ENCODE results near the gene FBXL13.
"Not testable (repeated sequence)": the region's sequence is repeated elsewhere in the genome, so short reads cannot be mapped to it uniquely, and the experiment has no call there.

The FBXL13 gene

GRCh38 chr7:103031024-103031423, 43.6 kb downstream of the FBXL13 start:
- no peak overlapping the region for H3K4me3 ChIP-seq (ENCODE audit: low read depth, low read length)
- TF ChIP-seq, protein P1, sequence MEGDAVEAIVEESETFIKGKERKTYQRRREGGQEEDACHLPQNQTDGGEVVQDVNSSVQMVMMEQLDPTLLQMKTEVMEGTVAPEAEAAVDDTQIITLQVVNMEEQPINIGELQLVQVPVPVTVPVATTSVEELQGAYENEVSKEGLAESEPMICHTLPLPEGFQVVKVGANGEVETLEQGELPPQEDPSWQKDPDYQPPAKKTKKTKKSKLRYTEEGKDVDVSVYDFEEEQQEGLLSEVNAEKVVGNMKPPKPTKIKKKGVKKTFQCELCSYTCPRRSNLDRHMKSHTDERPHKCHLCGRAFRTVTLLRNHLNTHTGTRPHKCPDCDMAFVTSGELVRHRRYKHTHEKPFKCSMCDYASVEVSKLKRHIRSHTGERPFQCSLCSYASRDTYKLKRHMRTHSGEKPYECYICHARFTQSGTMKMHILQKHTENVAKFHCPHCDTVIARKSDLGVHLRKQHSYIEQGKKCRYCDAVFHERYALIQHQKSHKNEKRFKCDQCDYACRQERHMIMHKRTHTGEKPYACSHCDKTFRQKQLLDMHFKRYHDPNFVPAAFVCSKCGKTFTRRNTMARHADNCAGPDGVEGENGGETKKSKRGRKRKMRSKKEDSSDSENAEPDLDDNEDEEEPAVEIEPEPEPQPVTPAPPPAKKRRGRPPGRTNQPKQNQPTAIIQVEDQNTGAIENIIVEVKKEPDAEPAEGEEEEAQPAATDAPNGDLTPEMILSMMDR (IDR thresholded peaks at IDR 0.05; ENCODE audit: insufficient read depth, low read depth, low read length, missing control alignments) = no peak

GRCh38 chr7:103025341-103025740, 49.3 kb downstream of the FBXL13 start:
- no peak overlapping the region for H3K4me3 ChIP-seq (ENCODE audit: low read depth, low read length)
- TF ChIP-seq, protein P1 (IDR thresholded peaks at IDR 0.05; ENCODE audit: insufficient read depth, low read depth, low read length, missing control alignments) = no peak
- DNase-seq (ENCODE audit: low read depth) = no peak

More at GRCh38 chr7:103031024-103031423, 43.6 kb downstream of the FBXL13 start:
- no peak for DNase-seq (ENCODE audit: low read depth)

DNA sequence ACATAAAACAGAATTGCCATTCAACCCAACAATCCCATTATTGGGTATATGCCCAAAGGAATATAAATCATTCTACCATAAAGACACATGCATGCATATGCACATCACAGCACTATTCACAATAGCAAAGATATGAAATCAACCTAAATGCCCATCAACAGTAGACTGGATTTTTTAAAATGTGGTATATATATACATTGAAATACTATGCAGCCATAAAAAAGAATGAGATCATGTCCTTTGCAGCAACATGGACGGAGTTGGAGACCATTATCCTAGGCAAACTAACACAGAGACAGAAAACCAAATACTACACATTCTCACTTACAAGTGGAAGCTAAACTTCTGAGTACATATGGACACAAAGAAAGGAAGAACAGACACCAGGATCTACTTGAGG, 51.0 kb downstream of the FBXL13 start:
- DNase-seq (ENCODE audit: low read depth); H3K4me3 ChIP-seq (ENCODE audit: low read depth, low read length): not testable (repeated sequence)

GRCh38 chr7:103021490-103021889, 53.1 kb downstream of the FBXL13 start:
- not testable (repeated sequence) for DNase-seq (ENCODE audit: low read depth); H3K4me3 ChIP-seq (ENCODE audit: low read depth, low read length)

- not testable (repeated sequence) for H3K4me3 ChIP-seq (ENCODE audit: low read depth, low read length); DNase-seq (ENCODE audit: low read depth)
These were observed 53.7 kb downstream of the FBXL13 start for GRCh38 chr7:103020876-103021275.

DNA sequence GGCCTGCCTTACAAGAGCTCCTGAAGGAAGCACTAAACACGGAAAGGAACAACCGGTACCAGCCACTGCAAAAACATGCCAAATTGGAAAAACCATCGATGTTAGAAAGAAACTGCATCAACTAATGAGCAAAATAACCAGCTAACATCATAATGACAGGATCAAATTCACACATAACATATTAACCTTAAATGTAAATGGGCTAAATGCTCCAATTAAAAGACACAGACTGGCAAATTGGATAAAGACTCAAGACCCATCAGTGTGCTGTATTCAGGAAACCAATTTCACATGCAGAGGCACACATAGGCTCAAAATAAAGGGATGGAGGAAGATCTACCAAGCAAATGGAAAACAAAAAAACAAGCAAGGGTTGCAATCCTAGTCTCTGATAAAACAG, 56.3 kb downstream of the FBXL13 start:
- DNase-seq (ENCODE audit: low read depth); H3K4me3 ChIP-seq (ENCODE audit: low read depth, low read length): not testable (repeated sequence)

DNA sequence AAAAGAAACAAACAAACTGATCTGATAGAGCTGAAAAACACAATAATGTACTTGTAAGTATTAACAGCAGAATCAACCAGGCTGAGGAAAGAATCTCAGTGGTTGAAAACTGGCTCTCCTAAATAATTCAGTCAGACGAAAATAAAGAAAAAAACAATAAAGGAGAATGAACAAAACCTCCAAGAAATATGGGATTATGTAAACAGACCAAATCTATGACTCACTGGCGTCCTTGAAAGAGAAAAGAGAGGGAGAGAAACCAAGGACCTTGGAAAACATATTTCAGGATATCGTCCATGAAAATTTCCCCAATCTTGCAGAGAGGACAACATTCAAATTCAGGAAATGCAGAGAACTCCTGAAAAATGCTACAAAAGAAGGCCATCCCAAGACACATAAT, 62.9 kb downstream of the FBXL13 start:
- no peak for DNase-seq (ENCODE audit: low read depth)
- TF ChIP-seq, protein P1 (IDR thresholded peaks at IDR 0.05; ENCODE audit: insufficient read depth, low read depth, low read length, missing control alignments) = no peak
- no peak overlapping the region for H3K4me3 ChIP-seq (ENCODE audit: low read depth, low read length)

DNA sequence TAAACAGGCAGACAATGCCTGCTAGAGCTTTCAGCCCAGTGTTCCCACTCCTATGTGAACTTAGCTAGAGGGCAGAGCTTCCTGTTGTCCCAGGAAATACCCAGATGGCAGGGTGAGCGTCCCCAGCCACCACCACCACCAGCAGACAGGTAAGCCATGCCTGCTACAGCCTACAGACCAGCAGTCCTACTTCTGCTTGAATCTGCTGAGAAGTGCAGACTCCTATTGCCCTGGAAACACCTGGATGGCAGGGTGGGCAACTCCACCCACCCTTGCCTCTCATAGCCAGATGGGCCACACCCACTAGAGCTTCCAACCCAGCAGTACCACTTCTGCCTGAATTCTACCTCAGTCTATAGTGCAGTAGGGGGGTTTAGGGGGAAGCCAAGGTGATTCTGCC, 64.4 kb downstream of the FBXL13 start:
- H3K4me3 ChIP-seq (ENCODE audit: low read depth, low read length) = no peak overlapping the region
- DNase-seq (ENCODE audit: low read depth) = no peak
- TF ChIP-seq, protein P1 (IDR thresholded peaks at IDR 0.05; ENCODE audit: insufficient read depth, low read depth, low read length, missing control alignments) = no peak

GRCh38 chr7:103009466-103010185, 65.0 kb downstream of the FBXL13 start:
- H3K4me3 ChIP-seq (ENCODE audit: low read depth, low read length) = no peak overlapping the region
- peak; percentile 6 for DNase-seq (ENCODE audit: low read depth)

More at GRCh38 chr7:103009466-103010185, 65.0 kb downstream of the FBXL13 start:
- TF ChIP-seq, protein P1 (IDR thresholded peaks at IDR 0.05; ENCODE audit: insufficient read depth, low read depth, low read length, missing control alignments) = no peak

Data from GM12865 (cell line).